WI38 (cell line): ENCODE results near the gene PALM.

Experiments
- H3K4me3 ChIP-seq: 2 replicates; pipeline ENCODE4 v1.5.1; 2011; ENCODE audit warnings: low read depth, mild to moderate bottlenecking, control low read depth, low read length
- CTCF ChIP-seq: IDR thresholded peaks from 2 replicates; pipeline ENCODE4 v1.5.1; 2012; ENCODE audit warnings: low read depth, mild to moderate bottlenecking, control low read depth, low read length

PALM gene

GRCh38 chr19:795073-795611, 86.4 kb downstream of the PALM start:
- TF ChIP-seq CTCF: no peak
- H3K4me3 ChIP-seq: no peak overlapping the region

DNA sequence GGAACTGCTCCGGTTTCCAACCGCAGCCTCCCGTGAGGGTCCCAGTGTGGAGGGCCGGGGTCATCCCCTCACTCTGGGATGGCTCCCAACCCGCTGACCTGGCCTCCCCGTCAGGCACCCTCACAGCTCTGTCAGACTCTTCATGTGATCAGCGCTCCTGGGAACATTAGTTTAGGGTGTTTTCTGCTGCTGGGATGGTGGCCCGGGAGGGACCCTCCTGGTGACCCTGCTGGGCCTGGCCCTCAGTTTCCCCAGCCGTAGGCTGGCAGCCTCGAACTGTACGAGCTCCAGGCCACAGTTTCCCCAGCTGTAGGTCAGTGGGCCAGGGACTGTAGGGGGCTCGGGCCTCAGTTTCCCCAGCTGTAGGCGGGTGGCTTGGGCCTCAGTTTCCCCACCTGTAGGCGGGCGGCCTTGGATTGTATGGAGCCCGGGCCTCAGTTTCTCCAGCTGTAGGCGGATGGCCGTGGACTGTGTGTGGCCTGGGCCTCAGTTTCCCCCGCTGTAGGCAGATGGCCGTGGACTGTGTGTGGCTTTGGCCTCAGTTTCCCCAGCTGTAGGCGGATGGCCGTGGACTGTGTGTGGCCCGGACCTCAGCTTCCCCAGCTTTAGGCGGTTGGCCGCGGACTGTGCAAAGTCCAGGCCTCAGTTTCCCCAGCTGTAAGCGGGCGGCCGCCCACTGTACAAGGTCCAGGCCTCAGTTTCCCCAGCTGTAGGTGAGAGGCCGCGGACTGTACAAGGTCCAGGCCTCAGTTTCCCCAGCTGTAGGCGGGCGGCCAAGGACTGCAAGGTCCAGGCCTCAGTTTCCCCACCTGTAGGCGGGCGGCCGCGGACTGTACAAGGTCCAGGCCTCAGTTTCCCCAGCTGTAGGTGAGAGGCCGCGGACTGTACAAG, 87.2 kb downstream of the PALM start:
- TF ChIP-seq CTCF: no peak
- peak overlapping the region; percentile 53; the same call in 1 of the 2 replicates for H3K4me3 ChIP-seq

DNA sequence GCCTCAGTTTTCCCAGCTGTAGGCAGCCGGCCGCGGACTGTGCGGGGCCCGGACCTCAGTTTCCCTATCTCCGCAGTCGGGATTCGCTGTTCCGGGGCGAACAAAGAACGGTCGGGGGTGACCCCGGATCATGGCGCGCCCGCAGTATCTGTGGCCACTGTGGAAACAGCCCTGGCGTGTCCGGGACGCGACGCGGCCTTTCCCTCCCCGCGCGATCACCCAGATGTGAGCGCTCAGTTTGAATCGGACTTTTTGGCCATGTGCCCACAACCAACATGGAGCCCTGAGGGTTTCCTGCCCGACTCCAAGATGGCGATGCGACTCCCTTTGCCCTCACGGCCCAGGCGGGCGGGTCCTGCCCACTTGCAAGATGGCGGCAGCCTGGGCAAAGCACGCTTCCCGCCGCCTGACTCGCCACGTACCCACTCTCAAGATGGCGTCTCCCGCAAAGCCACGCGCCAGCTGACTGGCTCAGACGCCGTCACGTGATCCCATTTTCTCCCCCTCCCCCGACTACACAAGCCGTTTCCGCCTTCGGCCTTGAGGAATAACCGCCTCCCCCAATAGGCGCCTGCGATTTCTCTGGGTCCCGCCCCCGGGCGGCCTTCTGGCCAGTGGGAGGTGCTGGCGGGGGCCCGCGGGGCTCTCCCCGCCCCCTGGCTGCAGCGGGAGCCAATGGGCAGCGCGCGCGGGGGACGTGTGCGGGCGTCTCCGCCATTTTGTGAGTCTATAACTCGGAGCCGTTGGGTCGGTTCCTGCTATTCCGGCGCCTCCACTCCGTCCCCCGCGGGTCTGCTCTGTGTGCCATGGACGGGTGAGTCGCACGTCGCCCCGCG, 88.2 kb downstream of the PALM start, which contains the start of gene PTBP1:
Gene PTBP1 (plus strand): TSS at position 761 of the 836 bp plus-strand sequence. CDS start 46 bp downstream, at position 807.
- TF ChIP-seq CTCF: no peak
- H3K4me3 ChIP-seq: peak within 1 kb of the TSS; percentile 91
